Activated naive CD4-positive, alpha-beta T cell treated with anti-CD3 and anti-CD28 coated beads, Interleukin-2, amount 10 ng/mL, durations not matched to agents 7 days and 5 days (primary cell): ENCODE data around the gene SNX12.
A peak's percentile ranks its signal among the peaks of the same experiment; 100 is the strongest.

Source experiments
- CTCF ChIA-PET: fragments of 350-600 bp; sonication (Branson Sonifier 250); formaldehyde crosslinking; loops from one replicate; lab custom pipeline; 2021; ENCODE audit warnings: antibody characterized with exemption; lab: Charles Lee
- DNase-seq: peaks from one replicate; pipeline ENCODE4 v3.0.0-alpha.2; 2020
- H3K27ac Mint-ChIP-seq: one replicate; pipeline ENCODE4 v1.8.0; 2021; ENCODE audit warnings: mild to moderate bottlenecking, moderate library complexity, mixed read lengths
- H3K27me3 Mint-ChIP-seq: one replicate; pipeline ENCODE4 v1.8.0; 2021; ENCODE audit warnings: mild to moderate bottlenecking, mixed read lengths
- H3K36me3 Mint-ChIP-seq: one replicate; pipeline ENCODE4 v1.8.0; 2021; ENCODE audit warnings: mixed read lengths
- H3K4me1 Mint-ChIP-seq: one replicate; pipeline ENCODE4 v1.8.0; 2021; ENCODE audit warnings: mixed read lengths
- H3K4me3 Mint-ChIP-seq: one replicate; pipeline ENCODE4 v1.8.0; 2021; ENCODE audit warnings: mild to moderate bottlenecking, moderate library complexity, mixed read lengths
- H3K9me3 Mint-ChIP-seq: one replicate; pipeline ENCODE4 v1.8.0; 2021; ENCODE audit warnings: mixed read lengths

SNX12 gene

GRCh38 chrX:71100581-71101505, 32.7 kb upstream of the SNX12 start:
- Mint-ChIP-seq H3K9me3 (no peaks in the 10 kb centered on the region), H3K27me3 (peaks cover 9% of the 10 kb centered on the region), H3K27ac (peak overlapping the region; percentile 4), H3K4me3 (no peak overlapping the region), H3K36me3 (peaks cover 16% of the 10 kb centered on the region), H3K4me1 (peaks cover 71% of the 10 kb centered on the region)
- peak; percentile 47 for DNase-seq
- CTCF ChIA-PET, result interaction anchor here (1.4 to 5.8 kb wide), 7 partner anchors 11 to 78 kb away, joined by 3 to 97 read pairs (median 13); partner anchors contain the start of genes IL2RG and MED12

- Mint-ChIP-seq H3K9me3 (no peaks in the 10 kb centered on the region), H3K27ac (no peak overlapping the region), H3K27me3 (peaks cover 9% of the 10 kb centered on the region), H3K4me1 (peaks cover 70% of the 10 kb centered on the region), H3K36me3 (peaks cover 12% of the 10 kb centered on the region), H3K4me3 (no peak overlapping the region)
- DNase-seq, result no peak
- CTCF ChIA-PET, result interaction anchor here (0.8 to 5.8 kb wide), 7 partner anchors 8 to 77 kb away, joined by 3 to 97 read pairs (median 4); partner anchors contain the start of genes IL2RG and MED12
Observed at GRCh38 chrX:71099736-71100135, 31.6 kb upstream of the SNX12 start.

- CTCF ChIA-PET, result interaction anchor here (0.8 to 5.8 kb wide), 7 partner anchors 9 to 78 kb away, joined by 3 to 97 read pairs (median 4); partner anchors contain the start of genes IL2RG and MED12
- Mint-ChIP-seq H3K36me3 (peaks cover 6% of the 10 kb centered on the region), H3K9me3 (no peaks in the 10 kb centered on the region), H3K4me3 (no peak overlapping the region), H3K4me1 (peaks cover 65% of the 10 kb centered on the region), H3K27ac (no peak overlapping the region), H3K27me3 (peaks cover 11% of the 10 kb centered on the region)
- DNase-seq, result no peak
Observed at GRCh38 chrX:71098951-71099506, 30.9 kb upstream of the SNX12 start.

- CTCF ChIA-PET, result interaction anchor here (0.8 to 1.5 kb wide), 3 partner anchors 27 to 31 kb away, joined by 3 to 16 read pairs (median 4); no protein-coding TSS in a partner anchor
- Mint-ChIP-seq H3K27ac (no peak overlapping the region), H3K9me3 (no peaks in the 10 kb centered on the region), H3K36me3 (peaks cover 3% of the 10 kb centered on the region), H3K4me3 (no peak overlapping the region), H3K27me3 (peaks cover 12% of the 10 kb centered on the region), H3K4me1 (peaks cover 61% of the 10 kb centered on the region)
- peak; percentile 83 for DNase-seq
Observed at GRCh38 chrX:71098302-71098701, 30.2 kb upstream of the SNX12 start.

- H3K4me3 Mint-ChIP-seq, result peak overlapping the region; percentile 98
- H3K9me3 Mint-ChIP-seq, result no peaks in the 10 kb centered on the region
- peaks cover 12% of the 10 kb centered on the region for H3K27me3 Mint-ChIP-seq
- H3K27ac Mint-ChIP-seq, result peak overlapping the region; percentile 55
- DNase-seq, result no peak
- H3K4me1 Mint-ChIP-seq, result peaks cover 50% of the 10 kb centered on the region
- CTCF ChIA-PET, result interaction anchor here (1.2 kb wide), 1 partner anchor 10 kb away, joined by 3 read pairs; the partner anchor contains the start of gene CXorf65
- peaks cover 3% of the 10 kb centered on the region for H3K36me3 Mint-ChIP-seq
Observed at GRCh38 chrX:71096760-71097032, 28.6 kb upstream of the SNX12 start.

- H3K36me3 Mint-ChIP-seq, result peaks cover 3% of the 10 kb centered on the region
- CTCF ChIA-PET, result interaction anchor here (0.6 to 1.2 kb wide), 4 partner anchors 10 to 34 kb away, joined by 3 to 4 read pairs (median 4); partner anchors contain the start of gene CXorf65
- peaks cover 48% of the 10 kb centered on the region for H3K4me1 Mint-ChIP-seq
- no peaks in the 10 kb centered on the region for H3K9me3 Mint-ChIP-seq
- peak overlapping the region; percentile 89 for H3K27ac Mint-ChIP-seq
- peaks cover 12% of the 10 kb centered on the region for H3K27me3 Mint-ChIP-seq
- DNase-seq, result no peak
- H3K4me3 Mint-ChIP-seq, result peak overlapping the region; percentile 98
Observed at GRCh38 chrX:71095981-71096759, 28.0 kb upstream of the SNX12 start.

- CTCF ChIA-PET, result interaction anchor here (0.6 to 1.2 kb wide), 4 partner anchors 11 to 34 kb away, joined by 3 to 4 read pairs (median 4); partner anchors contain the start of gene CXorf65
- peaks cover 3% of the 10 kb centered on the region for H3K36me3 Mint-ChIP-seq
- peaks cover 43% of the 10 kb centered on the region for H3K4me1 Mint-ChIP-seq
Observed at GRCh38 chrX:71095555-71095980, 27.4 kb upstream of the SNX12 start, which contains the start of gene FOXO4. Gene FOXO4, plus strand, starts transcription at chrX:71095851. Its CDS starts 678 bp downstream, at chrX:71096529.

GRCh38 chrX:71095033-71095432, 26.9 kb upstream of the SNX12 start:
- CTCF ChIA-PET, result no interaction called here
- Mint-ChIP-seq H3K4me1 (peaks cover 40% of the 10 kb centered on the region), H3K9me3 (no peaks in the 10 kb centered on the region), H3K4me3 (peak overlapping the region; percentile 98), H3K27ac (peak overlapping the region; percentile 71), H3K27me3 (peaks cover 12% of the 10 kb centered on the region), H3K36me3 (peaks cover 1% of the 10 kb centered on the region)
- DNase-seq, result no peak

More at GRCh38 chrX:71095555-71095980, 27.4 kb upstream of the SNX12 start, which contains the start of gene FOXO4:
- Mint-ChIP-seq H3K9me3 (no peaks in the 10 kb centered on the region), H3K27me3 (peaks cover 12% of the 10 kb centered on the region), H3K4me3 (peak within 1 kb of the TSS; percentile 98), H3K27ac (peak within 1 kb of the TSS; percentile 89)
- peak; percentile 93 for DNase-seq

- DNase-seq, result no peak
- CTCF ChIA-PET, result no interaction called here
- Mint-ChIP-seq H3K9me3 (no peaks in the 10 kb centered on the region), H3K4me3 (no peak overlapping the region), H3K27ac (no peak overlapping the region), H3K27me3 (peaks cover 6% of the 10 kb centered on the region), H3K4me1 (peaks cover 17% of the 10 kb centered on the region), H3K36me3 (peaks cover 1% of the 10 kb centered on the region)
Observed at GRCh38 chrX:71091263-71091662, 23.1 kb upstream of the SNX12 start.

- CTCF ChIA-PET, result no interaction called here
- Mint-ChIP-seq H3K9me3 (no peaks in the 10 kb centered on the region), H3K4me3 (no peak overlapping the region), H3K4me1 (peaks cover 7% of the 10 kb centered on the region), H3K27ac (no peak overlapping the region), H3K27me3 (no peaks in the 10 kb centered on the region), H3K36me3 (no peaks in the 10 kb centered on the region)
- no peak for DNase-seq
Observed at GRCh38 chrX:71085900-71086299, 17.8 kb upstream of the SNX12 start.

- no peaks in the 10 kb centered on the region for H3K9me3 Mint-ChIP-seq
- no peak overlapping the region for H3K27ac Mint-ChIP-seq
- CTCF ChIA-PET, result no interaction called here
- DNase-seq, result no peak
- no peaks in the 10 kb centered on the region for H3K27me3 Mint-ChIP-seq
- peaks cover 7% of the 10 kb centered on the region for H3K4me1 Mint-ChIP-seq
- H3K4me3 Mint-ChIP-seq, result no peak overlapping the region
- no peaks in the 10 kb centered on the region for H3K36me3 Mint-ChIP-seq
Observed at GRCh38 chrX:71082822-71083221, 14.7 kb upstream of the SNX12 start.

- Mint-ChIP-seq H3K27ac (no peak overlapping the region), H3K4me1 (peaks cover 7% of the 10 kb centered on the region), H3K9me3 (no peaks in the 10 kb centered on the region), H3K36me3 (no peaks in the 10 kb centered on the region), H3K4me3 (no peak overlapping the region), H3K27me3 (no peaks in the 10 kb centered on the region)
- DNase-seq, result no peak
- CTCF ChIA-PET, result no interaction called here
Observed at GRCh38 chrX:71082124-71082647, 14.1 kb upstream of the SNX12 start.

GRCh38 chrX:71081330-71082123, 13.4 kb upstream of the SNX12 start:
- no peaks in the 10 kb centered on the region for H3K27me3 Mint-ChIP-seq
- CTCF ChIA-PET, result no interaction called here
- DNase-seq, result no peak
- no peaks in the 10 kb centered on the region for H3K9me3 Mint-ChIP-seq
- no peak overlapping the region for H3K27ac Mint-ChIP-seq
- H3K4me3 Mint-ChIP-seq, result no peak overlapping the region
- no peaks in the 10 kb centered on the region for H3K36me3 Mint-ChIP-seq
- H3K4me1 Mint-ChIP-seq, result peaks cover 7% of the 10 kb centered on the region
